ENCODE data around the gene EPHA4.

The EPHA4 gene

GRCh38 chr2:221572219-221572820 lies at the start of gene EPHA4:
Gene EPHA4, minus strand, starts transcription at chr2:221572304. Its CDS starts 56 bp downstream, at chr2:221572248.
- TF ChIP-seq CTCF (IDR thresholded peaks at IDR 0.05; ENCODE audit: low read depth, low read length) = no peak
- peak; percentile 90 for DNase-seq (ENCODE audit: low read depth, low spot score)
- in situ Hi-C loops (cut with HindIII; ENCODE audit: low sequenced_read_pairs) = no loop called here
- peak within 1 kb of the TSS; percentile 68 for H3K4me3 ChIP-seq (ENCODE audit: low read depth, low read length)

- no peak overlapping the region for H3K4me3 ChIP-seq (ENCODE audit: low read depth, low read length)
- in situ Hi-C loops (cut with HindIII; ENCODE audit: low sequenced_read_pairs) = no loop called here
Measured at GRCh38 chr2:221618007-221618406, 45.9 kb upstream of the EPHA4 start.

GRCh38 chr2:221616561-221616960 lies 44.5 kb upstream of the EPHA4 start:
- DNase-seq (ENCODE audit: low read depth, low spot score) = no peak
- no peak for TF ChIP-seq CTCF (IDR thresholded peaks at IDR 0.05; ENCODE audit: low read depth, low read length)
- in situ Hi-C loops (cut with HindIII; ENCODE audit: low sequenced_read_pairs) = no loop called here
- H3K4me3 ChIP-seq (ENCODE audit: low read depth, low read length) = no peak overlapping the region

More at GRCh38 chr2:221618007-221618406, 45.9 kb upstream of the EPHA4 start:
- DNase-seq (ENCODE audit: low read depth, low spot score) = no peak
- no peak for TF ChIP-seq CTCF (IDR thresholded peaks at IDR 0.05; ENCODE audit: low read depth, low read length)

GRCh38 chr2:221614274-221614673 lies 42.2 kb upstream of the EPHA4 start:
- in situ Hi-C loops (cut with HindIII; ENCODE audit: low sequenced_read_pairs) = no loop called here
- DNase-seq (ENCODE audit: low read depth, low spot score) = no peak
- no peak for TF ChIP-seq CTCF (IDR thresholded peaks at IDR 0.05; ENCODE audit: low read depth, low read length)
- no peak overlapping the region for H3K4me3 ChIP-seq (ENCODE audit: low read depth, low read length)

- no peak for DNase-seq (ENCODE audit: low read depth, low spot score)
- in situ Hi-C loops (cut with HindIII; ENCODE audit: low sequenced_read_pairs) = no loop called here
- TF ChIP-seq CTCF (IDR thresholded peaks at IDR 0.05; ENCODE audit: low read depth, low read length) = no peak
- no peak overlapping the region for H3K4me3 ChIP-seq (ENCODE audit: low read depth, low read length)
Measured at GRCh38 chr2:221612800-221613199, 40.7 kb upstream of the EPHA4 start.

- TF ChIP-seq CTCF (IDR thresholded peaks at IDR 0.05; ENCODE audit: low read depth, low read length) = no peak
- DNase-seq (ENCODE audit: low read depth, low spot score) = no peak
- in situ Hi-C loops (cut with HindIII; ENCODE audit: low sequenced_read_pairs) = no loop called here
- H3K4me3 ChIP-seq (ENCODE audit: low read depth, low read length) = no peak overlapping the region
Measured at GRCh38 chr2:221612161-221612560, 40.1 kb upstream of the EPHA4 start.

Data from astrocyte of the spinal cord (primary cell).